Cerebellar nuclear complex (tissue), 1 donor: Measurements from ENCODE around the gene DCANP1.

ENCODE experiments used
- DNase-seq, 2 experiments: peaks; one replicate each; lab custom pipeline; 2025; lab: John Stamatoyannopoulos, UW

Gene DCANP1

DNA sequence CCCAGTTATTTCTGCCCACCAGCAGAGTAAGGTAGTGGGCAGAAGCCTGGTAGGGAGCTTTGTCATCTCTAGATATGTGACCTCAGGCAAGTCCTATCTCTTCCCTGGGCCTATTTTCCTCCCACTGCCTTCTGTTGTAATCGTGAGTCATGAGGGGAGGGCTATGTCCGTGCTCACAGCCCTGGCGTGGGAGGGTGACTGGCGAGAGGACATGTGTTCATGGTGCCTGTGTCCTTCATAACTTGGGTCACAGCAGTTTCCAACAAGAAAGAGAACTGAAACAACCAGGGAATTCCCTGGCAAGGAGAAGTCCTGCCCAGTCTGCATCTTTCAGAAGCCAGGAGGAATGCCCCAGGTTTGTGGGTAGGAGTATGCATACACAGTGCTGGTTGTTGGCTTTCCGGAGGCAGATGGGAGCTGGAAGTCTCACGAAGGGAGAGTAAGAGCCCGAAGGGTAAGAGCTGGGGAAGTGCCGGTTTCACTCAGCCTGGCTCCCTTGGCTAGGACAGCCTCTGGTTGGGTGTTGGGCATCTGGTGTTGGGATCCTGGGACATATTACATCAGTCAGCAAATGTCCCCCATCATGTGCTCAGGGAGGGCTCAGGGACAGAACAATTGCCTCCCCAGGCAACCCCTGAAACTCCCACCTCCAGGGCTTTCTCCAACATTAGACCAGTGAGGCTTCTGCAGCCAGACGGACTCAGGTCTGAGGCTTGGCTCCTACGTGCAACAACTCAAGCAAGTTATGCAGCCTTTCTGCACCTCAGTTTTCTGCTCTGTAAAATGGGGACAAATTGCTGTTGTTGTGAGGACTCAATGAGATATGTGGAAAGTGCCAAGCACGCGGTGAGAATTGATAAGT is 9.3 kb upstream of the DCANP1 start:
- DNase-seq = no peak

GRCh38 chr5:135455876-135456237 is 8.7 kb upstream of the DCANP1 start:
- no peak for DNase-seq

DNA sequence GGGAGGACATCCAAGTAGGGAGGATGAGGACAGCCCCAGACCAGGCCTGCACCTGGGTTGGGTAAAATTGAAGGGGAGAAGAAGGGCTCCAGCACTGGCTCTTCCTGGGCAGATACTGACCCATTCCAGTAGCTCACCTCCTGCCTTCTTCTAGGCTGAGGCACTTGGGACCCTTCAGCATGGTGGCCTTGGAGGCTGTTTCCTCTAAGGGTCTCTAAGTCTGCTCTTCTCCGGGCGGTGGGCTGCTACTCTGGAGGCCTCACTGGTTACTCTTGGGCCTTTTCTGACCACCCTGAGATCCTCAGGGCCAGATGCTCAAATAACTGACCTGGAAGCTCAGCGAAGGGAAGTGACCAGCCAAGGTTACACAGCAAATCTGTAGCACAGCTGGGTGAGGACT is 7.8 kb upstream of the DCANP1 start:
- no peak for DNase-seq

GRCh38 chr5:135453613-135454012 is 6.5 kb upstream of the DCANP1 start:
- no peak for DNase-seq

DNA sequence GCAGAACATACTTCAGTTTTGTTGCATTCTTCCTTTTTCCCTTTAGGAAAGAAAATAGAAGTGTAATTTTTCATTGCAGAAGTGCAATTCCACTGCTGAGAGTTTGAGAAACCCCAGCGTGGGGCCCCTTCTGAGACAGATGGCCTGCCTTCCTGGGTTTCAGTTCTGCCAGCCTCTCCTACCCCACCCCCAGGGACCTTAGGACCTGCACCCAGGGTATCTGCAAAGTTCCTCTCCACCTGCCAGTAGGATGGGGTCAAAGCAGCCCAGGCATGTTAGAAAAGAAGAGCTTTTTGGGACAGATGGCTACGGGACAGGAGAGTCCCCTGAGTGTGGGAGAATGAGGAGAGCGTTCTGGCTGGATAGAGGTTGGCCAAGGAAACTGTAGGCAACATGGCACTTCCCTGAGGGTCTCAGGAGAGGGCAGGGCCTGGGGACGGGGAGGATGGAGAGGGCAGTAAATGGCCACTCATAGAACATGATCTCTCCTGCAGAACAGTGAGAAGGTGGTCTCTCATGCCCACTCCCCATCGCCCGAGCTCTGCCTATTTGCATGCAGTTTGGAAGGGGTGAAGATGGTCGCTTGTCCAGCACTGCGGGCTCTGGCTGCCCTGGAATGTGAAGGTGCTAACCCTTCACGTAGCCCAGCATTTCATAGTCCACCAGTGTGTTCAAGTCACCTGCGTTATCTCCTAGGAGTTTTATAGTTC is 5.3 kb upstream of the DCANP1 start, which contains the start of gene TIFAB:
TSS of gene TIFAB (minus strand) at position 31 of the 710 bp plus-strand sequence. CDS start 2,412 bp downstream, outside the sequence.
- no peak for DNase-seq

- DNase-seq = no peak
Observed at GRCh38 chr5:135451581-135452320, 4.6 kb upstream of the DCANP1 start.

- no peak for DNase-seq
Observed at GRCh38 chr5:135450952-135451351, 3.8 kb upstream of the DCANP1 start.

- DNase-seq = no peak
Observed at GRCh38 chr5:135450336-135450735, 3.2 kb upstream of the DCANP1 start.

- no peak for DNase-seq
Observed at GRCh38 chr5:135449644-135450043, 2.5 kb upstream of the DCANP1 start.

DNA sequence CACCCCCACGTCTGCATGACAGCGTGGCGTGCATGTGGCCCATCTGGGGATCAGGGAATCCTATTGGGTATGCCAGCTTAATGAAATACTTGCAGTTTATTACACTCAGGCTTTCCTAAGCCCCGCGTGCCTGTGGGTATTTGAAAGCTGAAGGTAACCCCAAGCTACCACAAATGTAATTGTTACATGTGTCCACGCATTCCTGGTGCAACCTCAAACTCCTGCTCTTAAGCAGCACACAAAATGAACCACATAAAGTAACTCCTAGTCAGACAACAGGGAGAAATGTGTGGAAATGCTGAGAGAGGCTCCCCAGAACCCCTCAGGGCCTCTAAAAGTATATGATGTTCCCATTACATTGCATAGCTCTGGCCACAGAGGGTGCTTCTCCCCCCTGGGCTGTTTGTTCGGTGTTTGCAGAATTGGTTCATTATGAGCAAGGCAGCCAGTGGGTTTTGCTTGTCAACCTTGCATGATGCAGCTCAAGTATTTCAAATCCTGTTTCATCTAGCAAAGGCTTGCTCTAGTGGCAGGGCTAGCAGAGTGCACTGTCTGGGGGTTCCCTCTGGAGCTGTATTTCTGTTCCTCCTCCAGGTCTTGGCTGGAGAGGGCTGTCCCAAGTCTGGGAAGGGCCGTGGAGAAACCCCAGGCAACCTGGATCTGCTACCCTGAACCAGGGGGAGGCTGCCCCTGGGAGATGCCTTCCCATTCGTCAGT is 1.8 kb upstream of the DCANP1 start:
- DNase-seq = no peak

DNA sequence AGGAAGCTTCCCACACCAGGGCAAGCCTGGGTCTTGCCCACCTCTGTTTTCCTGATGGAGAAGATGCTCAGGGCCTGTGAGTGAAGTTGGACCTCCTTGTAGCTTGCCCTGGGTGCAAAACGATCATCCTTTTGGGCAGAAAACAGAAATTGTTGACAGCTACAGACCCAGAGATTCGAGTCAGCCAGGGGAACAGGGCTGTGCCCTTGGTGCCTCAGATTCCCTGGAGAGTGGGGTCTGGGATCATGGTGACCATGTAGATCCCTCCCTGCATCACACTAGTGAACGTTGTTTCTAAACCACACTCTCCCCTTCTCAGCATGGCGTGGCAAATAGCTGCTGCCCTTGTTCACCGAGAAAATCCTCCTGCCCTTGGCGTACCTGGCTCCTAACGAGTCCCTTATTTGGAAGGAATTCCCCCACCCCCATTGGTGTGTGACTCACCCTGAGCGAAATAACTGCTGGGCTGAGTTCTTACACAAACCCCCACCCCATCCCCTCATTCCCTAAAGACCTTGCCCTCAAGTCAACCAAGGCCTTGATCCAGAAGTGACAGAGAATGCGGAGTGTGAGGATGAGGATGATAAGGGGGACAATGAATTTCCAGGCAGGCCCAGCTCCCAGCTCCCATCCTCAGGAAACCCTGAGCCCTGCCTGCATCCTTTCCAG is 1.1 kb upstream of the DCANP1 start:
- no peak for DNase-seq

GRCh38 chr5:135446615-135447014 is 533 bp downstream of the DCANP1 start:
- DNase-seq = no peak

DNA sequence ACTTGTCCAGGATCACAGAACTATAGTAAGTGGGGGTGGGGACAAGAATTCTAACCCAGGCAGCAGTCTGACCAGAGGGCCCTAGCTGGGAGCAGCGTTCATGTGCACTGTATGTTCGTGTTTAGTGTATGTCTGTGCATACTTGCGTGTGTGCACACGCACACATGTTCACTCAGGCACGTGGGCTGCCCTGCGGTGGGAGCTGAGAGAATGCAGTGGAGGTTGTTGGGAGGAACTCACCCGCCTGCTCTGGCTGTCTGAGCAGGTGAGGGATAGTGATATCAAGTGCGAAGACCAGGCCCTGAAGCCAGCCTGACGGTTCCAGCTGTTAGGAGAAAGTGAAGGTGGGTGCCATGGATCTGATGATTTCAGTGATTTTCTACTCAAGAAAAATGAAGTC is 942 bp downstream of the DCANP1 start:
- DNase-seq = no peak

- no peak for DNase-seq
Observed at GRCh38 chr5:135445306-135445985, 1.7 kb downstream of the DCANP1 start.

DNA sequence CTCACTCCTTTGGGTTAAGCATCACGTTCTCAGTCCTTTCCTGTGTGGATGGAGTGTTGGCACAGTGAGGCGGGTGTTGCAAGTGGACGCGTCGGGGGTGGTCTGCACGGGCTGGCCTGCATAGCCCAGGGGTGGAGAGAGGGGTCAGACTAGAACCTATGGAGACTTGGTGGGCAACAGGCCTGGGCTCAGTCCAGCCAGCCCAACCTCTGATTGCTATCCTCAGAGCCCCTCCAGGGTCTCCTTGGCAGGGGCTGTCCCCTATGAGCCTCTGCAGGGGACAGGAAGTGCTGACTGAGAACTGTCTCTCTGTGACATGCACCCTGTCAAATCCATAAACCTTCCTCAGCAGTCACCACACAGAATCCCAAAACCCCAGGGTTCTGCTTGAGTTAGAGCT is 2.3 kb downstream of the DCANP1 start:
- no peak for DNase-seq

DNA sequence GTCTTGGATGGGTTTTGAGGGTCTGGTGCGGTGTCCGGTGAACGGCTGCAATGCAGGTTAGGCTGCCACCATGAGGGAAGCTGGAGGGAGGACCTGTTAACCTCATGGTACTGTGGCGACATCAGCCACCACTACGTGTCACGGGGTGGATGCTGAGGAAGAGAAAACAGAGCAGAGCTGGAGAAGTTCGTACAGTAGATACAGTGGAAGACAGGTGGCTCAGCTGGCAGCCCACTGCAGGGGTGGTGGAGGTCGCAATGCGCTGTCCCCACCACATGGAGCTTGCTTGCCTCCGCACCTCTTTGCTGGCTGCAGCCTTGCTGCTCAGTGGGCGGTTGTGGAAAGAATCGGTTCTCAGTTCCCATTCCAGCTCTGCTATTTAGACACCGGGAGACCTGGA is 2.8 kb downstream of the DCANP1 start:
- no peak for DNase-seq

- DNase-seq = no peak
Observed at GRCh38 chr5:135443161-135443960, 3.8 kb downstream of the DCANP1 start.

GRCh38 chr5:135442431-135443160 is 4.6 kb downstream of the DCANP1 start:
- DNase-seq = no peak

- DNase-seq = no peak
Observed at GRCh38 chr5:135441919-135442318, 5.2 kb downstream of the DCANP1 start.
